HG02943 (cell line): ENCODE measurements around the gene TMF1.

ENCODE experiments used
- ATAC-seq: cut with Tn5 transposase; IDR thresholded peaks from one replicate; pipeline ENCODE4 v1.9.1; 2021; ENCODE audit warnings: mild to moderate bottlenecking, low read depth, moderate library complexity; ENCODE audit not compliant: unreplicated experiment

The TMF1 gene

GRCh38 chr3:69016901-69017300 lies 35.2 kb downstream of the TMF1 start:
- ATAC-seq, result no peak

GRCh38 chr3:69016102-69016501 lies 36.0 kb downstream of the TMF1 start:
- ATAC-seq, result no peak

- ATAC-seq, result no peak
These were observed 38.0 kb downstream of the TMF1 start for GRCh38 chr3:69014022-69014580.

GRCh38 chr3:69013253-69014021 lies 38.7 kb downstream of the TMF1 start, which contains the start of gene EOGT:
TSS of gene EOGT (minus strand) at chr3:69013684. CDS start at chr3:69009846, 3,838 bp downstream.
- ATAC-seq, result peak; percentile 75

GRCh38 chr3:69012800-69013252 lies 39.3 kb downstream of the TMF1 start:
- peak; percentile 49 for ATAC-seq

GRCh38 chr3:69012100-69012799 lies 39.9 kb downstream of the TMF1 start:
- ATAC-seq, result no peak

GRCh38 chr3:69011096-69011730 lies 40.9 kb downstream of the TMF1 start:
- no peak for ATAC-seq

- no peak for ATAC-seq
These were observed 42.3 kb downstream of the TMF1 start for GRCh38 chr3:69009559-69010410.

- ATAC-seq, result no peak
These were observed 43.2 kb downstream of the TMF1 start for GRCh38 chr3:69008980-69009379.

- ATAC-seq, result no peak
These were observed 46.2 kb downstream of the TMF1 start for GRCh38 chr3:69005791-69006482.

GRCh38 chr3:69005071-69005790 lies 46.9 kb downstream of the TMF1 start:
- no peak for ATAC-seq

- no peak for ATAC-seq
These were observed 48.0 kb downstream of the TMF1 start for GRCh38 chr3:69004138-69004537.

GRCh38 chr3:68999605-69000004 lies 52.5 kb downstream of the TMF1 start:
- no peak for ATAC-seq

- ATAC-seq, result no peak
These were observed 53.0 kb downstream of the TMF1 start for GRCh38 chr3:68999158-68999557.

GRCh38 chr3:68997887-68998286 lies 54.2 kb downstream of the TMF1 start:
- ATAC-seq, result no peak

- no peak for ATAC-seq
These were observed 55.7 kb downstream of the TMF1 start for GRCh38 chr3:68996356-68996995.

- no peak for ATAC-seq
These were observed 63.4 kb downstream of the TMF1 start for GRCh38 chr3:68988740-68989139.

GRCh38 chr3:68987322-68987721 lies 64.8 kb downstream of the TMF1 start:
- ATAC-seq, result no peak
